Astrocyte of the spinal cord (primary cell): ENCODE data around the gene PCNA.
"Not testable (repeated sequence)": the region's sequence is repeated elsewhere in the genome, so short reads cannot be mapped to it uniquely, and the experiment has no call there.

Experiments
- DNase-seq: peaks from one replicate; pipeline ENCODE4 v3.0.0; 2011; ENCODE audit warnings: low read depth, low spot score
- H3K4me3 ChIP-seq: 2 replicates; pipeline ENCODE4 v1.5.1; 2011; ENCODE audit warnings: low read depth, mild to moderate bottlenecking, low read length, moderate library complexity
- CTCF ChIP-seq: IDR thresholded peaks from 2 replicates; pipeline ENCODE4 v1.5.1; 2012; ENCODE audit warnings: low read depth, mild to moderate bottlenecking, low read length, inconsistent platforms
- in situ Hi-C: cut with HindIII; loops from 2 replicates; pipeline ENCODE4 v1.10.0; 2017; ENCODE audit warnings: low sequenced_read_pairs

Gene PCNA

GRCh38 chr20:5104479-5104878 is 15.3 kb downstream of the PCNA start:
- DNase-seq = no peak
- no peak overlapping the region for H3K4me3 ChIP-seq
- TF ChIP-seq CTCF = no peak
- in situ Hi-C loops = no loop called here

GRCh38 chr20:5100684-5101347 is 18.9 kb downstream of the PCNA start:
- TF ChIP-seq CTCF = peak; percentile 78
- peak; percentile 58 for DNase-seq
- in situ Hi-C loops = no loop called here
- no peak overlapping the region for H3K4me3 ChIP-seq

GRCh38 chr20:5099909-5100308 is 19.8 kb downstream of the PCNA start:
- in situ Hi-C loops, H3K4me3 ChIP-seq, DNase-seq: not testable (repeated sequence)

DNA sequence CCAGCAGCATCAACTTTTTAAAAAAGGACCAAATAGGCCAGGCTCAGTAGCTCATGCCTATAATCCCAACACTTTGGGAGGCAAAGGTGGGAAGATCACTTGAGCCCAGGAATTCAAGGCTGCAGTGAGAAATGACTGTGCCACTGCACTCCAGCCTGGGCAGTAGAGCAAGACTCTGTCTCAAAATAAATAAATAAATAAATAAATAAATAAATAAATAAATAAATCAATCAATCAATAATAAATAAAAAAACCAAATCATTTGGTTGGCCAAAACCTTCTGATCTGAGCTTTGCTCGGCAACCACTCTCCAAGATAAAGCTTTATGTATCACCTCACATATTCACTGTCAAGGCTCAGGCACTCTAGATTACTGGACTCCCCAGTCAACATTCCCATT is 20.7 kb downstream of the PCNA start:
- DNase-seq, H3K4me3 ChIP-seq, in situ Hi-C loops: not testable (repeated sequence)

DNA sequence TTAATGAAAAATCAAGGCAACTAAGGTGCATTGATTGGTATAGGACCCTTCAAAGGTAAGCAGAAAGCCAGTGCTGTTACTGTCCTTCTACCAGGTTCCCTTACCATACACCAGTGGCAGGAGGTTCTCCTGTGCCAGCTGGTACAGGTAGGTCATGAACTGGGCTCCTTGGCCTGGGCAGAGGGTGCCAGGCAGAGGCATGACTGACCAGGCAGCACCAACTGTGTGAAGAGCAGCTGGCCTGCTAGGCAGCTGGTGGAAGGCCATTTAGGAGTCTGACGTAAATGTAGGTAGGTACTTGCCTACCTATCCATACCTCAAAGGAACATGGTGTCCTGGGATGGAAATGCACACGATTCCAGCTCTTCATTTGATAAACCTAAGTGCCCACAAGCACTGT is 23.3 kb downstream of the PCNA start:
- in situ Hi-C loops = no loop called here
- TF ChIP-seq CTCF = no peak
- H3K4me3 ChIP-seq = no peak overlapping the region
- no peak for DNase-seq

DNA sequence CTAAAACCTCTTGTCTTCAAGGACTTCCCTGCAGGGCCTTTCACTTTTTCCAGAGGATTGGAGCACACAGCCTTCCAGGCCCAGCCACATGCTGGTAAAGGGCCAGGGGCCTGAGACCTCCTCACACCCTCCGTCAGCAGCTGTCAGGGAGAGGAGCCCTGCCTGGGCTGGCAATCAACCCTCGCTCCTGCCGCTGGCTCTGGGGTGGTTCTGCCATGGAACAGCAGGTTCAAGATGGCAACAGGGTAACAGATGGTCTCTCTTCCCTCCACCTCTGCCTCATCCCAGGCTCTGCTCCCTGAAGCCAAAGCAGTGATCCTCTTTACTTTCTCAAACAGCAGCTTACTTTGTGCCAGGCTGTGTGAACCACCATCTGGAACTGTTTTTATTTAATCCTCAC is 23.8 kb downstream of the PCNA start:
- no peak for DNase-seq
- in situ Hi-C loops = no loop called here
- H3K4me3 ChIP-seq = no peak overlapping the region
- TF ChIP-seq CTCF = no peak

GRCh38 chr20:5095454-5095853 is 24.3 kb downstream of the PCNA start:
- no peak for DNase-seq
- no peak overlapping the region for H3K4me3 ChIP-seq
- no peak for TF ChIP-seq CTCF
- in situ Hi-C loops = no loop called here
